Measurements from ENCODE around the gene ACO1. TPM values are rescaled to one million over a fixed set of nuclear protein-coding genes. Genes with fewer than 3 reads are reported as not detected.

ACO1 gene
- 63.4 and 103 TPM in 2 replicates for total RNA-seq

DNA sequence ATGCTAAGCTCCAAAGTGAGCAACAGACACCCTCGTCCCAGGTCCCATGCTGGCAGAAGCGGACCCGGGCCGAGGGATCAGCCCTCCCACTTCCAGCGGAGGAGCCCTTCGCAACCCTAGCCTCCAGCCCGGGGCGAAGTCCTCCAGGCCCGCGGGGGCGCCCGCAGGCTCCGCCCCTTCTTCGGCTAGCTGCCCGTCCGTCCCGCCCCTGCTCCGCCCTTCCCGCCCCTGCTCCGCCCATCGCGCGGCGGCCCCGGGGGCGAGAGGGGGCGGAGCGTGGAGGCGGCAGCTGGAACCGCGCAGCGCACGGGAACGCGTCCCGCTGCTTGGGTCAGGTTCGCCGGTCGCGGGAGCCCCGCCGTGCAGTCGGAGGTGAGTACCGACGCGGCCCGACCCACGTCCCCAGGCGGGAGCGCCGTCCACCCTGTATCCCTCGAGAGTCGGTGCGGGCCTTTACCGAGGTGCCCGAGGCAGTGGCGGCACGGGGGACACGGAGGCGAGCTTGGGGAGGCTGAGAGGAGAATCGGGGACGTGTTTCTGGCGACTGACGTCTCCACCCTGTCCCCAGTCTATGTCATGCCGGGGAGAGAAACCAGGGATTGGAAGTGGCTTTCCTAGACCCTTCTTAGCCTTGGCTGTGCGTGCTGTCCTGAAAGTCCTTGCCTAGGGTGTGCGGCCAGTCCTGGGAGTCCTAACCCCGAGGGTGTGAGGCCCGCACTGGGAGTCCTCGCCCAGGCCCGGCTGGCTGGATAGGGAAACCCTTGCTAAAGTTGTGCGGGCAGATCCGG, at the start of gene ACO1:
Gene ACO1 (plus strand): TSS at position 280 of the 788 bp plus-strand sequence. CDS start 20,864 bp downstream, outside the sequence.

Other genes starting within 250 kb of the ACO1 start
- gene RIGI, start 141.6 kb downstream of the ACO1 start, total RNA-seq, result 5.2 and 6.3 TPM in 2 replicates
- gene SMIM27, start 167.7 kb downstream of the ACO1 start, total RNA-seq, result 2.9 and 4.4 TPM in 2 replicates
- 14.1 and 14.6 TPM in 2 replicates for gene TOPORS, start 167.9 kb downstream of the ACO1 start, total RNA-seq
- gene NDUFB6, start 188.5 kb downstream of the ACO1 start, total RNA-seq, result 36.6 and 51.4 TPM in 2 replicates

Measured in cardiac atrium fibroblast (primary cell).